GM12873 (cell line): Measurements from ENCODE around the gene TBC1D16.

Source experiments
- CTCF ChIP-seq: IDR thresholded peaks from 2 replicates; pipeline ENCODE4 v1.5.1; 2012; ENCODE audit warnings: low read depth, mild to moderate bottlenecking, moderate library complexity, low read length, control low read depth; ENCODE audit not compliant: insufficient read depth; ENCODE audit errors: missing control alignments

The TBC1D16 gene

GRCh38 chr17:79934653-79934970 is 101.1 kb downstream of the TBC1D16 start:
- TF ChIP-seq CTCF: no peak

GRCh38 chr17:79933863-79934652 is 101.6 kb downstream of the TBC1D16 start:
- TF ChIP-seq CTCF: no peak

GRCh38 chr17:79932451-79933306 is 103.0 kb downstream of the TBC1D16 start:
- TF ChIP-seq CTCF: no peak

- TF ChIP-seq CTCF: no peak
Measured at GRCh38 chr17:79931817-79932309, 103.8 kb downstream of the TBC1D16 start.

GRCh38 chr17:79930877-79931816 is 104.5 kb downstream of the TBC1D16 start:
- TF ChIP-seq CTCF: no peak

GRCh38 chr17:79930062-79930876 is 105.4 kb downstream of the TBC1D16 start:
- no peak for TF ChIP-seq CTCF
